SH-SY5Y (cell line): ENCODE measurements around the gene FBXO3.

Source experiments
- GATA2 ChIP-seq: IDR thresholded peaks from 2 replicates; pipeline ENCODE4 v1.6.1; 2011; ENCODE audit warnings: mild to moderate bottlenecking, low read depth, low read length
- GATA3 ChIP-seq: IDR thresholded peaks from 2 replicates; pipeline ENCODE4 v1.6.1; 2011; ENCODE audit warnings: low read depth, mild to moderate bottlenecking, low read length, moderate library complexity

FBXO3 gene

GRCh38 chr11:33742249-33742851 lies 32.0 kb downstream of the FBXO3 start:
- TF ChIP-seq GATA3 (no peak), GATA2 (no peak)

- TF ChIP-seq GATA2 (no peak), GATA3 (no peak)
Observed at GRCh38 chr11:33741806-33742205, 32.5 kb downstream of the FBXO3 start.

- TF ChIP-seq GATA2: no peak
- no peak for TF ChIP-seq GATA3
Observed at GRCh38 chr11:33737362-33737821, 36.9 kb downstream of the FBXO3 start.

GRCh38 chr11:33736148-33736812 lies 38.0 kb downstream of the FBXO3 start, which contains the start of gene CD59:
Gene CD59, minus strand, starts transcription at chr11:33736423. Its CDS starts 13,978 bp downstream, at chr11:33722445.
- no peak for TF ChIP-seq GATA3
- no peak for TF ChIP-seq GATA2

GRCh38 chr11:33735271-33736147 lies 38.8 kb downstream of the FBXO3 start:
- no peak for TF ChIP-seq GATA2
- no peak for TF ChIP-seq GATA3

- no peak for TF ChIP-seq GATA2
- TF ChIP-seq GATA3: no peak
Observed at GRCh38 chr11:33734441-33735270, 39.7 kb downstream of the FBXO3 start.

- no peak for TF ChIP-seq GATA2
- TF ChIP-seq GATA3: no peak
Observed at GRCh38 chr11:33733980-33734379, 40.3 kb downstream of the FBXO3 start.

GRCh38 chr11:33731723-33732531 lies 42.4 kb downstream of the FBXO3 start:
- no peak for TF ChIP-seq GATA3
- no peak for TF ChIP-seq GATA2

- TF ChIP-seq GATA3 (no peak), GATA2 (no peak)
Observed at GRCh38 chr11:33730716-33731115, 43.6 kb downstream of the FBXO3 start.

- TF ChIP-seq GATA3 (no peak), GATA2 (no peak)
Observed at GRCh38 chr11:33725496-33725895, 48.8 kb downstream of the FBXO3 start.

- TF ChIP-seq GATA2 (no peak), GATA3 (no peak)
Observed at GRCh38 chr11:33724644-33725035, 49.7 kb downstream of the FBXO3 start.

GRCh38 chr11:33723238-33723881 lies 51.0 kb downstream of the FBXO3 start:
- TF ChIP-seq GATA2 (no peak), GATA3 (no peak)
